AG08396 (cell line): ENCODE measurements around the gene GDPD1.
"Not testable (repeated sequence)": the region's sequence is repeated elsewhere in the genome, so short reads cannot be mapped to it uniquely, and the experiment has no call there.

ENCODE experiments used
- DNase-seq: peaks from one replicate; pipeline ENCODE4 v3.0.0; 2012; ENCODE audit warnings: low spot score, mixed read lengths

Gene GDPD1

DNA sequence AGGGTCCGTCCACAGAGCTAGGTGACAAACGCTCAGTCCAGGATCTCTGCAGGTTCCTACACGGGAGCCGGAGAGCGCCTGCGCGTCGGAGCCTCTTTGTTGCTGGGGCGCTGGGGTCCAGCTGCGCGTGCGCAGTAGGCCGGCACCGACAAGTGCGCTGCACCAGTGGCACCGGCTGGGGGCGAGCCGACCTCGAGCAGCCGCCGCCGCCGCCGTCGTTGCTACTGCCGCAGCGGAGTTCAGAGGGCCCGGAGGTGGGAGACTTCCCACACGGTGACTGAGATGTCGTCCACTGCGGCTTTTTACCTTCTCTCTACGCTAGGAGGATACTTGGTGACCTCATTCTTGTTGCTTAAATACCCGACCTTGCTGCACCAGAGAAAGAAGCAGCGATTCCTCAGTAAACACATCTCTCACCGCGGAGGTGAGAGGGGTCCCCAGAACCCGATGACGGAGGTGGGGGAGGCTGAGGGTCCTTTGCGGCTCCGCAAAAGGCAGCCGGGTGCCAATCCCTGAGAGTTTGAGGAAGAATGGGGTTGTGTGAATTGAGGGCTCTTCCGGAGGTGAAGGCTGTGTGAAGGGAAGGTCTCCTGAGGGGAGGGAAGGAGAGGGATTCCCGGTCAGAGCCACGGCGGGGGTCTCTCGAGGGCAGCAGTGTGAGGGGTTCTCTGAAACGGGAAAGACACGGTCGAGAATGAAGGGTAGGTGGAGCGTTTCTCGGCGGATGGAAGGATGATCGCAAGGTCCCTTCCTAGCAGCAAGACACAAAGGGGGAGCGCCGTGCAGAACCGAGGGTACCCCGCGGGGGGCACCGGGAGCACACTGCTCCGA is at the start of gene GDPD1:
Gene GDPD1 (plus strand): TSS at position 184 of the 831 bp plus-strand sequence. CDS start 99 bp downstream, at position 283.
- DNase-seq, result peak; percentile 99

DNA sequence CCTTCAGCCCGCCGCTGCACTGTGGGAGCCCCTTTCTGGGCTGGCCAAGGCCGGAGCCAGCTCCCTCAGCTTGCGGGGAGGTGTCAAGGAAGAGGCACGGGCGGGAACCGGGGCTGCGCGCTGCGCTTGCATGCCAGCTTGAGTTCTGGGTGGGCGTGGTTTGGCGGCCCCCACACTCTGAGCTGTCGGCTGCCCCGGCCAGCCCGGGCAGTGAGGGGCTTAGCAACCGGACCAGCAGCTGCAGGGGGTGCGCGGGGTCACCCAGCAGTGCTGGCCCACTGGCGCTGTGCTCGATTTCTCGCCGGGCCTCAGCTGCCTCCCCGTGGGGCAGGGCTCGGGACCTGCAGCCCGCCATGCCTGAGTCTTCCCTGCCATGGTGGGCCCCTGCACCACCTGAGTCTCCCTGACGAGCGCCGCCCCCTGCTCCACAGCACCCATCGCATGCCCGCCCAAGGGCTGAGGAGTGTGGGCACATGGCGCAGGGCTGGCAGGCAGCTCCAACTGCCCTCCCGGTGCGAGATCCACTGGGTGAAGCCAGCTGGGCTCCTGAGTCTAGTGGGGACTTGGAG is 47.8 kb upstream of the GDPD1 start:
- no peak for DNase-seq

DNA sequence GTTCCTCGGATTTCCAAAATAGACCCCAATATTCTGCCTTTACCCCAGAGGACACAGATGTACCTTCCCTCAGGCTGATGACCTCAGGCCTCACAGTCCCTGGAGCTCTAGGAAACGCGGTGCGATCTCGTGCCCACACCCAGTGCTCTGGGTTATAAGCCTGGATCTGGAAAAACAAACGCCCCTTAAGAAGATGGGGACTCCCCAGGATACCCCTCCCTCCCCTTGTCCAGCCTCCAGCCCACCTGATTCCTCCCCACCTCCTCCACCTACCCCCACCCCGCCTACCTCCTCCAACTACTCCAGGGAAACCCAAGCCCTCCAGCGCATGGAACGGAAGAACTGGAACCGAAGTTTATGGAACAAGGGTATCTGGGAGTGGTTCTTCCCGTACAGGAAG is 45.6 kb upstream of the GDPD1 start:
- no peak for DNase-seq

DNA sequence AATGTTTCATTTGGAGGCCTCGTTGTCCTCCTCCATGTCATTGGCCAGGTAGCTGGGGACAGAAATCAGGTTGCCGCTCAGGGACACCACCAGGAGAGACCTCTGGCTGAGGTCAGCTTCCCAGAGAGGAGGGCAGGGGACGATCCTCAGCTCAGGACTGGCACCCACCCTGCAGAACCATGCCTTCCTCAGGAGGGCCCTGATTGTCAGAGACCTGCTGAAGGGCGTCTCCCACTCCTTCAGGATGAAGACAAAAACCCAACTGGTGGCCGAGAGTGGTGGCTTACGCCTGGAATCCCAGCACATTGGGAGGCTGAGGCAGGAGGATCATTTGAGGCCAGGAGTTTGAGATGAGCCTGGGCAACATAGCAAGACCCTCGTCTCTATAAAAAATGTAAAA is 45.2 kb upstream of the GDPD1 start:
- DNase-seq, result no peak

DNA sequence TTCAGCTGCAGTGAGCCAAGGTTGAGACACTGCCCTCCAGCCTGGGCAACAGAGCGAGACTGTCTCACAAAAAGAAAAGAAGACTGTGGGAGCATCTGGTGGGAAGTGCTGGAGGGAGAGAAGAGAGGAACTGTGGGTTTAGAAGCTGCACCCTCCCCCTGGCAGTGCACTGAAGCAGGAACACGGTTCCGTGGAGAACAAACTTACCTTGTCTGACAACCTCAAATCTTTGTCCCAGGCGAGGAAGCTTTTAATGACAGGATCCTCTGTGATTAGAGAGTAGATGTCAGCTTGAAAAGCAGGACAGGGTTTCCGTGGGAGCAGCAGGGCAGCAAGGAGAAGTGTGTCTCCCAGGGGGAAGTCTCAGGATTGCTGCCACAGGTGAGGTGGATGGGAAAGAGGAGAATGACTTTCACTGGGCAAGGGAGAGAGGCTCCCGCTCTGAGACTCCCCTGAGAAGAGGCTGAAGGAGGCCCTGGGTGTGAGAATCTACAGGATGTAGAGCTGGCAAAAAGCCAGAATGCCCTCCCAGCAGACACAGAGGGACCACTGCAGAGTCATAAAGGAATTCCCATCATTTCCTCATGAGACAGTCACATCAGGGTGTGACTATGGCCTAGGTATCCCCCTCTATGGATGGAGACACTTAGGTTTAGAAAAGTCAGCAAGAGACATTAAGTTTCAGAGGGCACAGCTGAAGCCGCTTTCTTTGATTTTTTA is 41.9 kb upstream of the GDPD1 start:
- DNase-seq, result no peak

DNA sequence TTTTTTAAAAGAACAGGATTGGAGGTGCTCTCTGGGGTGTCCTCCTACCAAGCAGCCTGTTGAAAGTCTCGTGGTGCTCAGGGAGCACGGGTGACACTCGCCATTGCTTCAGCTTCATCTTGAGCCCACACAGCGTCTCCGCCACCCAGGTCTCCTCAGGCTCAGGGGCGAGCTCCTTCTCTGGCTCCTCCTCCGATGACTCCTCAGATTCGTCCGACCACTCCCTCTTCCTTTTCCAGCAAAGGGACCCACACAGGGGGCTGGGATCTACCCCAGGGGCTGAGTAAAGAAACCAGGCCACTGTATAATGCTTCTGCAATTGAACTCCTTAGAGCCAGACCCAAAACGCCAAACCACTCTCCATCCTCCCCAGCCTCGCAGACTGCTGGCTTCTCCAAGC is 40.7 kb upstream of the GDPD1 start:
- not testable (repeated sequence) for DNase-seq

DNA sequence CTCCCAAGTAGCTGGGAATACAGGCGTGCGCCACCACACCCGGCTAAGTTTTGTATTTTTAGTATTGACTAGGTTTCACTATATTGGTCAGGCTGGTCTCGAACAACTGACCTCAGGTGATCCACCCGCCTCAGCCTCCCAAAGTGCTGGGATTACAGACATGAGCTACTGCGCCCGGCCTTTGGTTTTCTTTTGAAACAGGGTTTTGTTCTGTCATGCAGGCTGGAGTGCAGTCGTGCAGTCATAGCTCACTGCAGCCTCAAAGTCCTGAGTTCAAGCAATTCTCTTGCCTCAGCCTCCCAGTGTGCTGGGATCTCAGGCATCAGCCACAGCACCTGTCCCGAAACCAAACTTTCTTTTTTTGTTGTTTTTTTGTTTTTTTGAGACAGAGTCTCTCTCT is 39.7 kb upstream of the GDPD1 start:
- DNase-seq, result no peak

DNA sequence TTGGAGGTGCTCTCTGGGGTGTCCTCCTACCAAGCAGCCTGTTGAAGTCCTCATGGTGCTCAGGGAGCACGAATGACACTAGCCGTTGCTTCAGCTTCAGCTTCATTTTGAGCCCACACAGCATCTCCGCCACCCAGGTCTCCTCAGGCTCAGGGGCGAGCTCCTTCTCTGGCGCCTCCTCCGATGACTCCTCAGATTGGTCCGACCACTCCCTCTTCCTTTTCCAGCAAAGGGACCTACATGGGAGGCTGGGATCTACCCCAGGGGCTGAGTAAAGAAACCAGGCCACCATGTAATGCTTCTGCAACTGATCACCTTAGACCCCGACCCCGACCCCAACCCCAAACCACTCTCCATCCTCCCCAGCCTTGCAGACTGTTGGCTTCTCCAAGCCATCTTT is 38.8 kb upstream of the GDPD1 start:
- no peak for DNase-seq

DNA sequence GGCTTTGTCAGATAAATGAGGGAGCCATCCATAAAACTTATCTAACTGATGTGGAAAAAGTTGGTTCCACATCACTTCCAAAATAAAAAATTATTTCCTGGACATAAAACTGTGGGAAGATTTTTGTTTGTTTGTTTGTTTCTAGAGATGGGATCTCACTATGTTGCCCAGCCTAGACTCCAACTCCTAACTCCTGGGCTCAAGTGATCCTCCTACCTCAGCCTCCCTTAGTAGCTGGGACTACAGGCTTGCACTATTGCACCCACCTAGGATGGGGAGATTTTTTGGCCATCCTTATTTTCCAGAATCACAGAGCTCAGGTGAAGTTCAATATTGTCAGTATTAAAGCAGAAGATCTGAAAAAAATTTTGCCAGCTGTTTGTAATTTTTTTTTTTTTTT is 34.3 kb upstream of the GDPD1 start:
- no peak for DNase-seq

DNA sequence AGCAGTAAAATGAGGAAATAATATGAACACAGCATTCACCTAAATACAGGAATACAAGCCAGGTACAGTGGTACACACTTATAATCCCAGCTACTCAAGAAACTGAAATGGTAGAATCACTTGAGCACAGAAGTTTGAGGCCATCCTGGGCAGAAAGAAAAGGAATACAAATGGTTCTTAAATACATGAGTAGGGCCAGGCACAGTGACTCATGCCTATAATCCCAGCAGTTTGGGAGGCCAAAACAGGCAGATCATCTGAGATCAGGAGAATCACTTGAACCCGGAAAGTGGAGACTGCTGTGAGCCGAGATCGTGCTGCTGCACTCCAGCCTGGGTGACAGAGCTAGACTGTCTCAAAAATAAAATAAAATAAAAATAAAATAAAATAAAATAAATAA is 33.5 kb upstream of the GDPD1 start:
- no peak for DNase-seq

DNA sequence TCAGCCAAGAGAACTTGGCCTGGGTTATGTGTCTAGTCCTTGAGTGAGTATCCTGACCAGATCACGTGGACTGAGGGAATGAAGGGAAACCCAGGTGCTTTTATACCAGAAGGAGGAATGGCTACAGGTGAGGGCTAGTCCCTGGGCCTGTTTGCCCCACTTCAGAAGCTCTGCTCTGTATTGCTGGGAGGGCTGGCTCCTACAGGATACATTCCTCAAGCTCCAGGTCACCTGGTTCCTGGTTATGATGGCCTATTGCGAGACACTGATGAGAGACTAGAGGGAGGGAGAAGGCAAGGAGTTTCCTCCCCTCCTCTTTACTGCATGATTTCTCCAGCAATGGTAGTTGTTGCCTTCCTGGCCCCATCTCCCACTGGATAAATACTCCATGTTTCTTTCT is 29.5 kb upstream of the GDPD1 start:
- DNase-seq, result no peak

DNA sequence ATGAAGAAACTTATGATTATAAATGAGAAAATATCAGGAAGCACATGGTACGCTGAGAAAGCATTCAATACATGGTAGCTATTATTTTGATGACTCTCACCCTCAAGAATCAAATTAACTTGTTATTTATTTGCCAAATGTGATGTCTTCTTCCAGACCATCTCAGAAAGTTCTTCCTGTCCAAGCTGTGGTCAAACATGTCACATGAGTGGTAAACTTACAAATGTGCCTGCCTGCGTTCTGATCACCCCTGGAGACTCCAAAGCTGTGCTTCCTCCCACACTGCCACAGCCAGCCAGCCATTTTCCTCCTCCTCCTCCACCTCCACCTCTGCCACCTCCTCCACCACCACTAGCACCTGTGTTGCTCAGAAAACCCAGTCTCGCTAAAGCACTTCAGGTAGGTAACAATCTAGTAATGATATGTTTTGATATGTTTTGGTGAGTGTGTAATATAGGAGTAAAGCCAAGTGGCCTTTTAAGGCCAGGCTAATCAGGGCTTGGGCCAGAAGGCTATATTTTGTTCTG is 26.9 kb upstream of the GDPD1 start:
- DNase-seq, result no peak

DNA sequence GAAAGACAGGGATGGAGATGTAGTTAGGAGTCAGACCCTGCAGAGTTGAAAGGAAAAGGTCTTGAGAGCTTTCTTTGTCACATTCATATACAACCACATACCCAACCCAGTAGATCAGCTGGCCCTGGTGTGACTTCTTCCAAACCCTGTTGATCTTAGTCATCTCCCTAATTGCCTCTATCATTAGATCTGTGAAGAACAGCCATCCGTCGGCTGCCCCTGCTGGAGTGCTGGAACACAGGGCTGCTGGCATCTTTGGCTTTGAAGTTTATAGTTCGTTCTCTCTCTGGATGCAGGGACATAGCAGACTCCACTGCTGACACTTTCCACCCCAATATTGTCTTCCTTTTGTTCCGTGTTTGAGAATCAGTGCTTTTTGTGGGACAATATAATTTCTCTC is 20.9 kb upstream of the GDPD1 start:
- no peak for DNase-seq

DNA sequence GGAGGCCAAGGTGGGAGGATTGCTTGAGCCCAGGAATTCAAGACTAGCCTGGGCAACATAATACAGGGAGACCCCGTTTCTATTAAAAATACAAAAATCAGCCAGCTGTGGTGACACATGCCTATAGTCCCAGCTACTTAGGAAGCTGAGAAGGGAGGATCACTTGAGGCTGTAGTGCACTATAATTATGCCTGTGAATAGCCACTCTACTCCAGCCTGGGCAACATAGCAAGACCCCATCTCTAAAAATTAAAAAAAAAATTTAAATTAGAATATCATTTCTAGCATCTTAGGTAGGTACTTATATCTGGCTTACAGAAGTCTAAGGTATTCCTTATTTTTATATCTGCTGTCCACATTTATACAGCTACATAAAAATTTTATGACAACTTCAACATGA is 18.0 kb upstream of the GDPD1 start:
- DNase-seq, result no peak

DNA sequence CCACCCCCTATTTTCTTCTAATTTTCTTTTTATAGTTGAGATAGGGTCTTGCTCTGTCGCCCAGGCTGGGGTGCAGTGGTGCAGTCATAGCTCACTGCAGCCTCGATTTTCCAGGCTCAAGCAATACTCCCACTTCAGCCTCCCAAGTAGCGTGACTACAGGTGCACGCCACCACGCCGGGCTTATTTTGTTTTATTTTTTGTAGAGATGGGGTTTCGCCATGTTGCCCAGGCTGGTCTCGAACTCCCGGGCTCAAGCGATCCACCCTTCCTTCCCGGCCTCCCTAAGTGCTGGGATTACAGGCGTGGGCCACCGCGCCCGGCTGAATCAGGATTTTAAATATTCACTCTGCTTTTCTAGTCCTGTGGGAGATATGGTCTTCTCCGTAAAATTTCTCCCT is 941 bp upstream of the GDPD1 start:
- no peak for DNase-seq

DNA sequence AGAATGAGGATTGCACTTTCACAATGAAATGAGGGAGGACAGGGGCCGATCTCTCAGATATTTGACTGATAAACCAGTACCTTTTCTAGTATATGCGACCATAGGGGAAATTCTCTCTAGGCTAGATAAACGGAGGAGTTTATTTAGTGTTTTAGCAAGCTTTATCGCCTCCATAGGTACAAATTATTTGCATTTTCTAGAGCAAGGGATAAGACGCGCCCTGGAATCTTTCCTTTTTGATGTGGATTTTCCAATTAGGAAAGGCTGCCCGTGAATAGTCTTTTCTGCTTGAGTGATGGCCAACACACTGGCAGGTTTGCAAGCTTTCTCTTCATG is 351 bp upstream of the GDPD1 start:
- no peak for DNase-seq

DNA sequence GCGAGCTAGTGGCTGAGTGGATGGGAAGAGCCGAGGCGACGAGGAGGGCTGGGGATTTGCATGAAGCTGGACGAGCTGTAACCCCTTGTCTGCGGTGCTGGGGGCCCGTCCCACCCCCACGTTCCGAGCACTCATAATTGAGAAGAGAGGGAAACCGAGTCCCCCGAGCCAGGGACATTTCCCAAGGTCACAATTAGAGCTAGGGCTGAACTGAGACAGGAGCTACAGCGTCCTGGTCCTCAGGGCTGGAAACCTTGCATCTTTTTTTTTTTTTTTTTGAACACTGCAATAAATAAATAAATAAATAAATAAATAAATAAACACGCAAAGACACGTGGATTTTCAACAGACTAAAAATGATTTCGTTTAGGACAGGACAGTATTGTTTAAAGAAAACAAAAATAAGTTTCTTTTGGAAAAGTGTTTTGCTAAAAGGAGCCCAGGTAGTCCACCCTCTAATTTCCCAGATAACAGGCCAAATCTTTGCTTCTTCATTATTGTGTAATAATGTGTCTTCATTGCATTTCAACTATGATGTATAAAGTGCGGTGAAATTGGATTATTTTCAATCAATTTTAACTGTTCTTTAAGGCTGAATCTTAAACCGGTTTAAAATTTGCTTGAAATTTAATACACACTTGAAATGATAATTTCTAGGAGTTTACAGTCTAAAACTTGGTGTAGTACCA is 992 bp downstream of the GDPD1 start:
- no peak for DNase-seq

DNA sequence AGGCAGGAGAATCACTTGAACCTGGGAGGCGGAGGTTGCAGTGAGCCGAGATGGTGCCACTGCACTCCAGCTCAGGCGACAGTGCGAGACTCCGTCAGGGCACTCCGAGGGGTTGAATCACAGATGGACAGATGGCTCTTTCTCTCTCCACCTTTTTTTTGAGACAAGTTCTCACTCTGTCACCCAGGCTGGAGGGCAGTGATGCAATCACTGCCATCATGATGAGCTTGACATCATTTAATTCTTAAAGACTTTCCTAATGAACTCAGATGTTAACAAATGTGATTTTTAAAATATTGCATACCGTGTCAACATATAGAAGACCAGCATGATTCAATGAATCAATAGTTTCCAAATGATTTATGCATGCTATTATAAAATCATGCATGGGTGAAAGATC is 3.5 kb downstream of the GDPD1 start:
- no peak for DNase-seq

DNA sequence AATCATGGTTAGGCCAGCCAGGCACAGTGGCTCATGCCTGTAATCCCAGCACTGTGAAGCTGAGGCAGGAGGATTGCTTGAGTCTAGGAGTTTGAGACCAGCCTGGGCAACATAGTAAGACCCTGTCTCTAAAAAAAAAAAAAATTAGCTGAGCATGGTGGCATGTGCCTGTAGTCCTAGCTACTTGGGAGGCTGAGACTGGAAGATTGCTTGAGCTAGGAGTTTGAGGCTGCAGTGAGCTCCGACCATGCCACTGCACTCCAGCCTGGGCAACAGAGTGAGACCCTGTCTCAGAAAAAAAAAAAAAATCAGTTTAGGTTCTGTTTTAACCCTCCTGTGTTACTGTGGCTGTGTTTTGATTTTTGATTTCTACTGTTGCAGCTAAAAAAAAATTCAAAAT is 8.3 kb downstream of the GDPD1 start:
- not testable (repeated sequence) for DNase-seq

DNA sequence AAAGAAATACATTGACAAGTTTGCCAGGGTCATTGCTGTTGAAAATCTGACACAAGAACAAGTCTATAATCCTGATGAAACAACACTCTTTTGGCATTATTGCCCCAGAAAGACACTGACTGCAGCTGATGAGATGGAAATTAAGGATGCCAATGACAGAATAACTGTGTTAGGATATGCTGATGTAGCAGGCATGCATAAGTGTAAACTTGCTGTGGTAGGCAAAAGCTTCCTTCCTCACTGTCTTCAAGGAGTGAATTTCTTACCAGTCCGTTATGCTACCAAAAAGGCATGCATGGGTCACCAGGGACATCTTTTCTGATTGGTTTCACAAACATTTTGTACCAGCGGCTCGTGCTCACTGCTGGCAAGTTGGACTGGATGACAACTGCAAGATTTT is 10.5 kb downstream of the GDPD1 start:
- DNase-seq, result no peak

DNA sequence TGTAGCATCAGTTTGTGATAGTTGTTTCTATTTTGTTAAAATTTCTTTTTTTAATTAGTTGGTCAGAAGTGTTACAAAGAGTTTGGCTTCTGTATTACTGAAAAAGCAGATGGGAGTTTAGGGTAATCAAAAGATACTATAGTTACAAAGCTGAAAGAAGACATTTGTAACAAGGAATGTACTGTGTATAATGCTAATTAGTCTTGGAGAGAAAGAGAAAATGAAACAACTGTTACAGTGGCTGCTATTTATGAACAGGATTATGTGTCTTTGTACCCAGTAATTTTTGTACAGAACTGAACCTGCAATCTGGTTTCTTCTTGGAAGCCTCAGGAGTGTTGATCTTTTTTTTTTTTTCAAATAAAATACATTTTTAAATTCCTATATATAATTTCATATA is 14.3 kb downstream of the GDPD1 start:
- DNase-seq, result no peak

DNA sequence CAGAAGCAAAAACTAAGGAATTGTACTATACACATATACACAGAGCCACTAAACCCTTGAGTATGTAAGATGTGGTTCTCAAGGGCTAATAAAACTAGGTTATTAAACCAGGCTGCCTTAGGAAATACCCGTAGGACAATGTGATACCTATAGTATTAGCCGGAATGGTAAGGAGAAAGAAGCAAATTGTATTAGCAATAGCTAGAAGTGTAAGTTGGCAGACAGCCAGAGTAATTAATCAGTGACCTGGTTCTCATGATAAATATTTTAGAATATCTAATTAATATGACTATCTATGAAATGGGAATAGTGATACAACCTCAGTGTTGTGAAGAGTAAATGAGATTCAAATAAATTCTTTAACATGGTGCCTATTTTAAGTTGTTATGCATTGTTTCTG is 18.6 kb downstream of the GDPD1 start:
- no peak for DNase-seq

DNA sequence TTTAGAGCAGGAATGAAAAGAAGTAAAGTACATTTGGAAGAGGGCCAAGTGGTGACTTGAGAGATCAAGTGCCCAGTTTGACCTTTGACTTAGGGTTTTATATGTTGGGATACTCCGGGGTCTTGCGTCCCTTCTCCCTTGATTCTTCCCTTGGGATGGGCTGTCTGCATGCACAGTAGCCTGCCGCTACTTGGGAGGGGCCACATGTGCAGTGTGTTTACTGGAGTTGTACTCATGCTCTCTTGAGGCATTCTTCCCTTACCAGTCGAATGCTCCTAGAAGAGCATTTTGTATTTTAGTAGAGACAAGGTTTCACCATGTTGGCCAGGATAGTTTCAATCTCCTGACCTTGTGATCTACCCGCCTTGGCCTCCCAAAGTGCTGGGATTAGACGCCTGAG is 23.8 kb downstream of the GDPD1 start:
- no peak for DNase-seq
